Testis (tissue), 2 donors: ENCODE results near the gene TSPYL2.

ENCODE experiments used
- POLR2A ChIP-seq: fragments of 450-650 bp; IDR thresholded peaks from one replicate; pipeline ENCODE4 v1.6.1; 2017; ENCODE audit warnings: antibody characterized with exemption, mild to moderate bottlenecking, moderate library complexity
- TF ChIP-seq, protein P1 (sequence below), 3 experiments: fragments of 450-650 bp in 2 of 3; fragments of 200-600 bp in 1 of 3; sonication (generic) in 1 of 3; IDR thresholded peaks; one replicate each; pipeline ENCODE4 v1.5.1; 2016 to 2019; ENCODE audit warnings: antibody characterized with exemption in 3 of 3, mild to moderate bottlenecking in 2 of 3, moderate library complexity in 1 of 3

- TF ChIP-seq, protein P1, sequence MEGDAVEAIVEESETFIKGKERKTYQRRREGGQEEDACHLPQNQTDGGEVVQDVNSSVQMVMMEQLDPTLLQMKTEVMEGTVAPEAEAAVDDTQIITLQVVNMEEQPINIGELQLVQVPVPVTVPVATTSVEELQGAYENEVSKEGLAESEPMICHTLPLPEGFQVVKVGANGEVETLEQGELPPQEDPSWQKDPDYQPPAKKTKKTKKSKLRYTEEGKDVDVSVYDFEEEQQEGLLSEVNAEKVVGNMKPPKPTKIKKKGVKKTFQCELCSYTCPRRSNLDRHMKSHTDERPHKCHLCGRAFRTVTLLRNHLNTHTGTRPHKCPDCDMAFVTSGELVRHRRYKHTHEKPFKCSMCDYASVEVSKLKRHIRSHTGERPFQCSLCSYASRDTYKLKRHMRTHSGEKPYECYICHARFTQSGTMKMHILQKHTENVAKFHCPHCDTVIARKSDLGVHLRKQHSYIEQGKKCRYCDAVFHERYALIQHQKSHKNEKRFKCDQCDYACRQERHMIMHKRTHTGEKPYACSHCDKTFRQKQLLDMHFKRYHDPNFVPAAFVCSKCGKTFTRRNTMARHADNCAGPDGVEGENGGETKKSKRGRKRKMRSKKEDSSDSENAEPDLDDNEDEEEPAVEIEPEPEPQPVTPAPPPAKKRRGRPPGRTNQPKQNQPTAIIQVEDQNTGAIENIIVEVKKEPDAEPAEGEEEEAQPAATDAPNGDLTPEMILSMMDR (IDR thresholded peaks at IDR 0.05) = no peak
- no peak for TF ChIP-seq POLR2A
These were observed 4.3 kb downstream of the TSPYL2 start for GRCh38 chrX:53086464-53086863.
